A549 (cell line): ENCODE data around the gene PLA2G4A. TPM values are rescaled to one million over a fixed set of nuclear protein-coding genes. Genes with fewer than 3 reads are reported as not detected.
A peak's percentile ranks its signal among the peaks of the same experiment; 100 is the strongest.

ENCODE experiments used
- ATAC-seq, 2 experiments: fragments of 200-7000 bp in 1 of 2; fragments of >200 bp in 1 of 2; cut with Nextera tagmentation in 1 of 2; cut with Tn5 transposase in 1 of 2; 3 replicates each; pipeline versions ENCODE4 v1.8.0 to v1.9.1; 2018 to 2020; ENCODE audit warnings: mild to moderate bottlenecking in 1 of 2, moderate library complexity in 1 of 2
- CTCF ChIA-PET: fragments of 300-600 bp; sonication (Branson Sonifier 250); formaldehyde crosslinking; extraction: SDS; loops from one replicate; lab custom pipeline; 2021; ENCODE audit warnings: antibody characterized with exemption, inconsistent platforms; lab: Yijun Ruan, JAX
- POLR2A ChIA-PET: fragments of 350-600 bp; formaldehyde crosslinking; extraction: SDS; loops from one replicate; lab custom pipeline; 2021; ENCODE audit warnings: antibody characterized with exemption, inconsistent platforms; lab: Yijun Ruan, JAX
- DNase-seq, 2 experiments: peaks; one replicate each; pipeline versions ENCODE4 v3.0.0 to v3.0.0-alpha.2; 2011 to 2016; ENCODE audit warnings: low read depth in 1 of 2, low spot score in 1 of 2
- FAIRE-seq: peaks from 2 replicates; lab custom pipeline; 2011; peaks lifted over from hg19 to GRCh38; lab: Jason Lieb, UNC
- H3K27ac ChIP-seq, 2 experiments: fragments of >200 bp; sonication (Bioruptor Twin); formaldehyde crosslinking; 3 replicates each; pipeline ENCODE4 v1.5.1; 2016 to 2017
- H3K4me1 ChIP-seq: fragments of >200 bp; sonication (Bioruptor Twin); formaldehyde crosslinking; 3 replicates; pipeline ENCODE4 v1.6.1; 2016
- H3K4me2 ChIP-seq: fragments of >200 bp; sonication (Bioruptor Twin); formaldehyde crosslinking; 3 replicates; pipeline ENCODE4 v1.6.1; 2016
- H3K4me3 ChIP-seq: fragments of >200 bp; sonication (Bioruptor Twin); formaldehyde crosslinking; 3 replicates; pipeline ENCODE4 v1.5.1; 2016
- H3K9me3 ChIP-seq: fragments of >200 bp; sonication (Bioruptor Twin); formaldehyde crosslinking; 3 replicates; pipeline ENCODE4 v1.6.1; 2016
- BHLHE40 ChIP-seq: IDR thresholded peaks from 2 replicates; pipeline ENCODE4 v1.6.1; 2012; ENCODE audit warnings: low read depth, low read length, inconsistent platforms
- CBX2 ChIP-seq: fragments of 200-600 bp; sonication (generic); IDR thresholded peaks from 2 replicates; pipeline ENCODE4 v1.6.1; 2016; ENCODE audit warnings: low read depth, mild to moderate bottlenecking, borderline replicate concordance
- EHF ChIP-seq: fragments of 250-450 bp; sonication (Bioruptor Pico); IDR thresholded peaks from 2 replicates; pipeline ENCODE4 v1.5.0; 2020; ENCODE audit warnings: mild to moderate bottlenecking
- ESRRA ChIP-seq: fragments of 150-350 bp; IDR thresholded peaks from 2 replicates; pipeline ENCODE4 v1.6.1; 2014; ENCODE audit warnings: mild to moderate bottlenecking, low read length, borderline replicate concordance
- FOSB ChIP-seq: fragments of 250-450 bp; sonication (Bioruptor Pico); IDR thresholded peaks from 2 replicates; pipeline ENCODE4 v1.5.0; 2020; ENCODE audit warnings: mild to moderate bottlenecking, moderate library complexity
- FOSL2 ChIP-seq, 2 experiments: fragments of 450-650 bp in 1 of 2; fragments of >200 bp in 1 of 2; sonication (Bioruptor Twin) in 1 of 2; formaldehyde crosslinking; IDR thresholded peaks; 2 replicates each; pipeline versions ENCODE4 v1.5.0 to v1.6.1; 2016 to 2020; ENCODE audit warnings: mild to moderate bottlenecking in 1 of 2, moderate library complexity in 1 of 2
- HOXA7 ChIP-seq: fragments of 250-450 bp; sonication (Bioruptor Pico); IDR thresholded peaks from 2 replicates; pipeline ENCODE4 v1.5.0; 2020; ENCODE audit warnings: mild to moderate bottlenecking, moderate library complexity
- HOXB13 ChIP-seq: fragments of 250-450 bp; sonication (Bioruptor Pico); IDR thresholded peaks from 2 replicates; pipeline ENCODE4 v1.5.0; 2020; ENCODE audit warnings: low read depth, mild to moderate bottlenecking, moderate library complexity
- JUNB ChIP-seq: fragments of >200 bp; sonication (Bioruptor Twin); formaldehyde crosslinking; IDR thresholded peaks from 2 replicates; pipeline ENCODE4 v1.6.1; 2016
- KDM5A ChIP-seq: fragments of 200-600 bp; sonication (generic); IDR thresholded peaks from 2 replicates; pipeline ENCODE4 v1.6.1; 2016; ENCODE audit warnings: antibody characterized with exemption, mild to moderate bottlenecking
- MAFK ChIP-seq: fragments of 450-650 bp; IDR thresholded peaks from 2 replicates; pipeline ENCODE4 v1.6.1; 2014; ENCODE audit not compliant: partially characterized antibody
- NR3C1 ChIP-seq: fragments of >200 bp; sonication (Bioruptor Twin); formaldehyde crosslinking; IDR thresholded peaks from 3 replicates; pipeline ENCODE4 v1.6.1; 2017
- RAD21 ChIP-seq, 2 experiments: fragments of >200 bp in 1 of 2; sonication (Bioruptor Twin) in 1 of 2; formaldehyde crosslinking in 1 of 2; IDR thresholded peaks in 1 of 2; conservative IDR thresholded peaks in 1 of 2; 2 replicates in 1 of 2; 3 replicates in 1 of 2; pipeline ENCODE4 v1.6.1; 2012 to 2018; ENCODE audit warnings: inconsistent platforms in 1 of 2
- SMC3 ChIP-seq: fragments of >200 bp; sonication (Bioruptor Twin); formaldehyde crosslinking; IDR thresholded peaks from 3 replicates; pipeline ENCODE4 v1.6.1; 2018; ENCODE audit warnings: inconsistent platforms
- TP53 ChIP-seq: fragments of 250-450 bp; sonication (Bioruptor Pico); IDR thresholded peaks from 2 replicates; pipeline ENCODE4 v1.5.0; 2021; ENCODE audit warnings: mild to moderate bottlenecking, moderate library complexity
- ZSCAN20 ChIP-seq: fragments of 250-450 bp; sonication (Bioruptor Pico); IDR thresholded peaks from 2 replicates; pipeline ENCODE4 v1.8.0; 2022; ENCODE audit warnings: mild to moderate bottlenecking, moderate library complexity
- WGBS: methylation state at CpG from one replicate; pipeline ENCODE4 v1.1.6; 2017; ENCODE audit errors: missing lambda C conversion rate; 5-methylcytosine and 5-hydroxymethylcytosine counted together
- polyA minus RNA-seq: library from RNA; depleted of rRNA, polyadenylated mRNA; stranded (reverse); fragments of >200 nt; gene quantifications from 2 replicates; pipeline ENCODE4 v1.2.3, GENCODE V29; 2011; rRNA and poly(A)+ RNA removed
- polyA plus RNA-seq, 4 experiments: library from polyadenylated mRNA; depleted of rRNA in 3 of 4; stranded (reverse); fragments of >200 nt; fragmentation: RNase III in 1 of 4; extraction: RNeasy Plus Mini Kit Qiagen cat#74134 plus additional on column Dnase treatment in 1 of 4; gene quantifications; 2 replicates in 3 of 4; 3 replicates in 1 of 4; pipeline ENCODE4 v1.2.3, GENCODE V29; 2011 to 2017
- TF ChIP-seq, protein P1 (sequence below): fragments of >200 bp; sonication (Bioruptor Twin); formaldehyde crosslinking; IDR thresholded peaks from 2 replicates; pipeline ENCODE4 v1.6.1; 2016
- TF ChIP-seq, protein P2 (sequence below): IDR thresholded peaks from 2 replicates; pipeline ENCODE4 v1.6.1; 2012
- TF ChIP-seq, protein P3 (sequence below): IDR thresholded peaks from 2 replicates; pipeline ENCODE4 v1.6.1; 2012; ENCODE audit warnings: low read depth, borderline replicate concordance
- TF ChIP-seq, protein P4 (sequence below): fragments of 150-350 bp; IDR thresholded peaks from 2 replicates; pipeline ENCODE4 v1.6.1; 2014; ENCODE audit warnings: low read depth, mild to moderate bottlenecking, low read length
- TF ChIP-seq, protein P5 (sequence below): fragments of 250-450 bp; sonication (Bioruptor Pico); IDR thresholded peaks from 2 replicates; pipeline ENCODE4 v1.5.0; 2020; ENCODE audit warnings: low read depth, mild to moderate bottlenecking, moderate library complexity

PLA2G4A gene
- polyA plus RNA-seq (2011; rRNA removed) (80.4 and 84.3 TPM in 2 replicates), polyA plus RNA-seq (2017; fragmentation: RNase III; extraction: RNeasy Plus Mini Kit Qiagen cat#74134 plus additional on column Dnase treatment) (14.9 to 26.3 TPM (median 17.6 TPM) in 3 replicates), polyA minus RNA-seq (18.8 and 23.8 TPM in 2 replicates)
- polyA plus RNA-seq (2012; cell fraction: cytosol; rRNA removed), result 3.8 and 4.3 TPM in 2 replicates
- polyA plus RNA-seq (2012; cell fraction: nucleus; rRNA removed), result 3.2 and 4.1 TPM in 2 replicates

DNA sequence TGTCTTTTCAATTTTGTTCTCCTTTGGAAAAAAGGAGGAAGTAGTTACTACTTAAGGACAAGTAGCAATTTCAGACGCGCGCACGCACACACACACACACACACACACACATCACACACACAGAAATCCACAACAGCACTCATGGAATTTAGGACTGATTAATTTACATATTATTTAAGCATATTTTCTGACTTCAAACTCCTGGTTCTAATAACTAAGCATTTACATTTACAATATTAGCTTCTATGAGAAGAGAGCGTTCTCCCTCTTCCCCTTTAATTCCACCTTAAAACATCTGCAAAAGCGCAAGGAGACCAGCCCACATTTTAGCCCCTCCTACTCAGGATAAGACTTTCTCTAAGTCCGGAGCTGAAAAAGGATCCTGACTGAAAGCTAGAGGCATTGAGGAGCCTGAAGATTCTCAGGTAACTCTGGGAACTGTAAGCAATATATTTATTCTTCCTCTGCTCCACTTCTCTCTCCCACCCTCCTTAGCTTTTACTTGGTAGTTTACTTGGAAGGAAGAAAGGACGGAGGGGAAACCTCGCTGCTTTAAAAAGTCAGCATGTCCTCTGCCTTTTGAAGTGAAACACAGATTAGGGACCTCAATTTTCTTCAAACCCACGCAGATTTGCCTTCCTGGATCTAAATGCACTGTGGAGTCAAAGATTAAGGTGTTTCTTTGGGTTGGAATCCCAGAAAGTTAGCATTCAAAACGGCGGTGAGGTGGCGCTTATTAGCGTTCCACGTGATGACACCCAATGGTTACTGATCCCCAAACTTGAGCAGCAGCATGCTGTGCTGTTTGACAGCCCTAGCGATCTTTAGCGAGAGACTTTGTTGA is at the start of gene PLA2G4A:
PLA2G4A (plus strand) TSS at position 339 of the 844 bp plus-strand sequence. CDS start 25,406 bp downstream, outside the sequence.
- FAIRE-seq (peak; percentile 13), DNase-seq (peak; percentile 64 to 85), ATAC-seq (peak; percentile 97 to 98)
- Histone ChIP-seq H3K4me3 (peak within 1 kb of the TSS; percentile 83), H3K4me2 (peak within 1 kb of the TSS; percentile 66), H3K9me3 (no peaks in the 10 kb centered on the region), H3K27ac (peak within 1 kb of the TSS; percentile 80 to 85), H3K4me1 (peaks cover 22% of the 10 kb centered on the region; the same call in 2 of the 3 replicates)
- TF ChIP-seq, protein P1, sequence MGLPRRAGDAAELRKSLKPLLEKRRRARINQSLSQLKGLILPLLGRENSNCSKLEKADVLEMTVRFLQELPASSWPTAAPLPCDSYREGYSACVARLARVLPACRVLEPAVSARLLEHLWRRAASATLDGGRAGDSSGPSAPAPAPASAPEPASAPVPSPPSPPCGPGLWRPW, result no peak
- TF ChIP-seq, protein P2, sequence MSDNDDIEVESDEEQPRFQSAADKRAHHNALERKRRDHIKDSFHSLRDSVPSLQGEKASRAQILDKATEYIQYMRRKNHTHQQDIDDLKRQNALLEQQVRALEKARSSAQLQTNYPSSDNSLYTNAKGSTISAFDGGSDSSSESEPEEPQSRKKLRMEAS, result peak; percentile 92
- TF ChIP-seq, protein P3, sequence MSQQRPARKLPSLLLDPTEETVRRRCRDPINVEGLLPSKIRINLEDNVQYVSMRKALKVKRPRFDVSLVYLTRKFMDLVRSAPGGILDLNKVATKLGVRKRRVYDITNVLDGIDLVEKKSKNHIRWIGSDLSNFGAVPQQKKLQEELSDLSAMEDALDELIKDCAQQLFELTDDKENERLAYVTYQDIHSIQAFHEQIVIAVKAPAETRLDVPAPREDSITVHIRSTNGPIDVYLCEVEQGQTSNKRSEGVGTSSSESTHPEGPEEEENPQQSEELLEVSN, result peak; percentile 70; the same call in 1 of the 2 replicates
- TF ChIP-seq EHF (CRISPR knock-in tag) (no peak), ESRRA (no peak), SMC3 (0 out of 3 replicates have a peak, but pooled peaks have one; percentile 20)
- WGBS, result under 1% methylated on average over 17 of the region's 17 CpGs
- POLR2A ChIA-PET, result interaction anchor here (0.9 to 1.0 kb wide), 2 partner anchors 9 to 113 kb away, joined by 3 read pairs; no protein-coding TSS in a partner anchor
- CTCF ChIA-PET, result no interaction called here

DNA sequence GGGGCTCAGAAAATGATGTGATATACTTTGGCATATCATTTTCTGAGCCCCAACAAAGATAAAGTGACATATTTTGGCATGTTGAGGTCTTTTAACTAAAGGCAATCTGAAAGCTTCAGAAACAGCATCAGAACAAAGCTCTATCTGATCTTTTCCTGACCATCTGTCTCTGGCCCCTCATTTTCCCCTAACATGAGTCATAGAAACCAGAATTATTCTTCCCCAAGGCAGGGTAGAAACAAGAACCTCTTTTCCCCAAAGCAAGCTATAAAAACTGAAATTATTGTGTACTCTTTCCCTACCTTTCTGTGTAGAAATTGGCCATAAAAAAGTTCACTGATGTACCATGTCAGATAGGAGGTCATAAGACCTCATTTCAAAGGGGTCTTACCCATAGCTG is 48.7 kb upstream of the PLA2G4A start:
- no peaks in the 10 kb centered on the region for H3K4me1 ChIP-seq
- ATAC-seq (no peak), FAIRE-seq (no peak), DNase-seq (no peak)
- TF ChIP-seq FOSB, result no peak
- no peak for TF ChIP-seq RAD21 (conservative IDR thresholded peaks at IDR 0.05 in 1 of 2, IDR thresholded peaks at IDR 0.05 in 1 of 2)
- TF ChIP-seq TP53 (CRISPR knock-in tag), result no peak
- no peak for TF ChIP-seq ZSCAN20 (CRISPR knock-in tag)
- TF ChIP-seq FOSL2 (IDR thresholded peaks at IDR 0.05), result no peak
- no peak for TF ChIP-seq FOSL2 (CRISPR knock-in tag; IDR thresholded peaks at IDR 0.05)
- TF ChIP-seq, protein P4, sequence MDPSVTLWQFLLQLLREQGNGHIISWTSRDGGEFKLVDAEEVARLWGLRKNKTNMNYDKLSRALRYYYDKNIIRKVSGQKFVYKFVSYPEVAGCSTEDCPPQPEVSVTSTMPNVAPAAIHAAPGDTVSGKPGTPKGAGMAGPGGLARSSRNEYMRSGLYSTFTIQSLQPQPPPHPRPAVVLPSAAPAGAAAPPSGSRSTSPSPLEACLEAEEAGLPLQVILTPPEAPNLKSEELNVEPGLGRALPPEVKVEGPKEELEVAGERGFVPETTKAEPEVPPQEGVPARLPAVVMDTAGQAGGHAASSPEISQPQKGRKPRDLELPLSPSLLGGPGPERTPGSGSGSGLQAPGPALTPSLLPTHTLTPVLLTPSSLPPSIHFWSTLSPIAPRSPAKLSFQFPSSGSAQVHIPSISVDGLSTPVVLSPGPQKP, result no peak
- TF ChIP-seq JUNB, result no peak
- TF ChIP-seq, protein P2, result no peak
- no peak for TF ChIP-seq NR3C1
- no peak for TF ChIP-seq HOXA7 (CRISPR knock-in tag)
- TF ChIP-seq KDM5A, result no peak
- TF ChIP-seq, protein P1, result no peak
- TF ChIP-seq, protein P5, sequence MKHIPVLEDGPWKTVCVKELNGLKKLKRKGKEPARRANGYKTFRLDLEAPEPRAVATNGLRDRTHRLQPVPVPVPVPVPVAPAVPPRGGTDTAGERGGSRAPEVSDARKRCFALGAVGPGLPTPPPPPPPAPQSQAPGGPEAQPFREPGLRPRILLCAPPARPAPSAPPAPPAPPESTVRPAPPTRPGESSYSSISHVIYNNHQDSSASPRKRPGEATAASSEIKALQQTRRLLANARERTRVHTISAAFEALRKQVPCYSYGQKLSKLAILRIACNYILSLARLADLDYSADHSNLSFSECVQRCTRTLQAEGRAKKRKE (CRISPR knock-in tag), result no peak
- TF ChIP-seq BHLHE40, result no peak
- TF ChIP-seq HOXB13 (CRISPR knock-in tag), result no peak
- TF ChIP-seq MAFK, result no peak
- no peak for TF ChIP-seq CBX2
- no peaks in the 10 kb centered on the region for H3K9me3 ChIP-seq
- POLR2A ChIA-PET, result no interaction called here
- CTCF ChIA-PET, result no interaction called here
- H3K4me2 ChIP-seq, result no peak overlapping the region
- H3K27ac ChIP-seq, result no peak overlapping the region
- no peak overlapping the region for H3K4me3 ChIP-seq
